ENCODE data around the gene ERCC5. TPM values are rescaled to one million over a fixed set of nuclear protein-coding genes. Genes with fewer than 3 reads are reported as not detected.

ERCC5 gene
- total RNA-seq, 1 donor from 2014 or later, result 44.1 TPM

DNA sequence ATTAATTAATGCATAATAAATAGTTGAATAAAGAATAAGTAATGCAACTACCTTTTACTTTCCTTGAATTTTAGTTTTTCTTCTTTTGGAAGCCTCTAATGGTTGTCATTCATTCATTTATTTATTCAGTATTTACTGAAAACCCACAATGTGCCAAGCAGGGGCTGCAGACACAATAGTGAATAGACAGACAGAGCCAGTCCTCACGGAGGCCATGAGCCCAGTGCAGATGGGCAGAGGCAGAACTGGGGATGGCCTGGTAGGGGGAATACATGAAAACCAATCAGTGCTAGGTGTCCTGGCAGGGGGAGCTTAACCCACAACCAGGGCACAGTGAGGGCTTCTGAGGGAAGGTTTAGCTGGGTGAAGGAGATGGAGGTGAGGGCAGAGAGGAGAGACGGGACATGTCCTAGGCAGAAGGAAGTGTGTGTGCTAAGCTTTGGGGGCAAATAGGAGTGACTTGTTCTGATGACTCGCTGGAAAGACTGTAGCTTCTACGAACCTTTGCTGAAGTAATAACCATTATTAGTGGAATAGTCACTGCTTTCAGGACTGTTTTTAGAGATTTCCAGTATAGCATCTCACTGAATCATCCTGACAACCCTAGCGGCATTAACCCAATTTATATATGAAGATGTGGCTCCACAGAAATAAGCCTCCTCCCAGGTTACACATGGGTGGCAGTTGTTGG is 55.9 kb downstream of the ERCC5 start:
- TF ChIP-seq, protein P1, sequence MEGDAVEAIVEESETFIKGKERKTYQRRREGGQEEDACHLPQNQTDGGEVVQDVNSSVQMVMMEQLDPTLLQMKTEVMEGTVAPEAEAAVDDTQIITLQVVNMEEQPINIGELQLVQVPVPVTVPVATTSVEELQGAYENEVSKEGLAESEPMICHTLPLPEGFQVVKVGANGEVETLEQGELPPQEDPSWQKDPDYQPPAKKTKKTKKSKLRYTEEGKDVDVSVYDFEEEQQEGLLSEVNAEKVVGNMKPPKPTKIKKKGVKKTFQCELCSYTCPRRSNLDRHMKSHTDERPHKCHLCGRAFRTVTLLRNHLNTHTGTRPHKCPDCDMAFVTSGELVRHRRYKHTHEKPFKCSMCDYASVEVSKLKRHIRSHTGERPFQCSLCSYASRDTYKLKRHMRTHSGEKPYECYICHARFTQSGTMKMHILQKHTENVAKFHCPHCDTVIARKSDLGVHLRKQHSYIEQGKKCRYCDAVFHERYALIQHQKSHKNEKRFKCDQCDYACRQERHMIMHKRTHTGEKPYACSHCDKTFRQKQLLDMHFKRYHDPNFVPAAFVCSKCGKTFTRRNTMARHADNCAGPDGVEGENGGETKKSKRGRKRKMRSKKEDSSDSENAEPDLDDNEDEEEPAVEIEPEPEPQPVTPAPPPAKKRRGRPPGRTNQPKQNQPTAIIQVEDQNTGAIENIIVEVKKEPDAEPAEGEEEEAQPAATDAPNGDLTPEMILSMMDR (conservative IDR thresholded peaks at IDR 0.05), result no peak
- Mint-ChIP-seq H3K4me3 (no peak overlapping the region), H3K9me3 (no peaks in the 10 kb centered on the region), H3K36me3 (no peaks in the 10 kb centered on the region), H3K27me3 (peaks cover 7% of the 10 kb centered on the region), H3K4me1 (ENCODE audit: unreplicated experiment) (peaks cover 5% of the 10 kb centered on the region), H3K27ac (no peak overlapping the region)
- DNase-seq (ENCODE audit: extremely low spot score, unreplicated experiment), result no peak

DNA sequence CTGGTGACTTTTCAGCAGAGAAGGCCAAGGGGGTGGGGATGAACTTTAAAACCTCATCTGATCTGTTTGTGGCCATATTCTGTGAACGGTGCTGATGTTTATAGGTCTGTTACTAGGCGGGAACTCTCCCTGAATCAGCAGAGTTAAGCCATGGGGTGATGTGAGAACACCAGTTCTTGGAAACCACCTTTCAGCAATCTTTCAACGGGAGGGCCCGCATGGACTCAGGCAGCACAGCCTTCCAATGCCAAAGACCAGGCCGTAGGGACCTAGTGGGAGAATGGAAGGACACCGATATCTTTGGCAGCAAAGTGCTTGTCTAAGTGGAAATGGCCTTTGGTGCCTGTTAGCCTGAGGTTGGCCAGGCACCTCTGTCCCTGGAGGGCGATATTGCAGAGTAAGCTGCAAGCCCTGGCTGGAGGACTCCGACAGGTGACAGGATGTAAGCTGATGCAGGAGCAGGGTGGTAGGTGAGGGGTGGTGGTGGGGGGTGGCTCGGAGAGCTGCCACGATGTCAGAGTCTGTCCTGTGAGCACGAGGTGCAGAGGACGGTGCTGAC is 57.0 kb downstream of the ERCC5 start:
- no peak overlapping the region for H3K27ac Mint-ChIP-seq
- no peak for DNase-seq (ENCODE audit: extremely low spot score, unreplicated experiment)
- H3K9me3 Mint-ChIP-seq, result no peaks in the 10 kb centered on the region
- H3K36me3 Mint-ChIP-seq, result no peaks in the 10 kb centered on the region
- TF ChIP-seq, protein P1 (conservative IDR thresholded peaks at IDR 0.05), result no peak
- H3K4me3 Mint-ChIP-seq, result no peak overlapping the region
- peaks cover 3% of the 10 kb centered on the region for H3K27me3 Mint-ChIP-seq
- H3K4me1 Mint-ChIP-seq (ENCODE audit: unreplicated experiment), result peaks cover 5% of the 10 kb centered on the region

DNA sequence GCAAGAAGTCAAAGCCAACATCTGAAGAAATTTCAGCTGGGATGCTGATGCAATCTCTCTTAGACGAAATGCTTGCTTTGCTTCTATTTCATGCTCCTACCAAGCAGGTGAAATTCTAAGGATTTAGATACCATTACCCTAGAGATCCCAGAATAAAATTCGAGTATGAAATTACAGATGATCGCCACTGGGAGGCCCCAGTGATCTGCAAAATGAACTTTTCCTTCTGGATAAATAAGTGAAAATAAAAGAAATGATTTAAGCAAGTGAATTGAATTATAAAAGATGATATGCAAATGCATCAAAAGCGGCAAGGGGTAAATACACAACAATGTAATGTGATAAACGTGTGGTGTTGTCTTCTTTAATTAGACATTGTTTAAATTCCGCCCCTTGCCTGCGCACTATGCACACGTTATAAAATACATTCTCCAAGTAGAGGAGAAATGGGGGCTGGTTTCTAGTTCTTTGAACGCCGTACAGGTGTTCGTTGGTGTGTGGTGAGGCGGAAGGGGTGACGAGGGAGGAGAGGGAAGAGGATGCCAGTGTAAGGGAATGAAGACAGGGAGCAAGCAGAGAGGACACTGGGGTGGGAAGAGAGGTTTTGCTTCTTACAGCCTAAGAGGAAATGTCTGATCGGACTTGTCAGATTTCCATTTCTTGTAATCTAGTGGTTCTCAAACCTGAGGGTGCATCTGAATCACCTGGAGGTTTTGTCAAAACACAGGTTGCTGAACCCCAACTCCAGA is 58.0 kb downstream of the ERCC5 start:
- no peak overlapping the region for H3K27ac Mint-ChIP-seq
- no peak overlapping the region for H3K4me3 Mint-ChIP-seq
- H3K9me3 Mint-ChIP-seq, result no peaks in the 10 kb centered on the region
- TF ChIP-seq, protein P1 (conservative IDR thresholded peaks at IDR 0.05), result peak; percentile 81
- peaks cover 3% of the 10 kb centered on the region for H3K27me3 Mint-ChIP-seq
- H3K4me1 Mint-ChIP-seq (ENCODE audit: unreplicated experiment), result peaks cover 5% of the 10 kb centered on the region
- H3K36me3 Mint-ChIP-seq, result no peaks in the 10 kb centered on the region
- DNase-seq (ENCODE audit: extremely low spot score, unreplicated experiment), result no peak

DNA sequence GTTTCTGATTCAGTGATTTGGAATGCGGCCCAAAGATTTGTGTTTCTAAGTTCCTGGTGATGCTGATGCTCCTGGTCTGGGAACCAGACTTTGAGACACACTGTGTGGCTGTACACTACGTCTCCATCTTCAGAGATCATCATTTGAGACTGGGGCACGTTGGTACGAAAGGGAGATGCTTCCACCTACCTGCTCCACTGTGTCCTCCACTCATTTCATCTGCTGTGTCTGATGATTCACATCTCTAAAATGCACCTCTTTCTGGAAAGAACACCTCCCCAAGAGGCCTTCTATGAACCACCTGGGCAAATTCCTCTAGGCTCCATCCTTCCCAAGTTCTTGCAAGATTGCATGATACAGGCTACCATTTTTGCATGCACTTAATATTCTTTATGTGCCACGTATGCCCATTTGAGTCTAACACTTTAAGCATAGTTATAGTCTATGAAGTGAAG is 58.6 kb downstream of the ERCC5 start:
- Mint-ChIP-seq H3K27ac (no peak overlapping the region), H3K36me3 (no peaks in the 10 kb centered on the region), H3K4me1 (ENCODE audit: unreplicated experiment) (peaks cover 5% of the 10 kb centered on the region), H3K27me3 (peaks cover 3% of the 10 kb centered on the region), H3K4me3 (no peak overlapping the region), H3K9me3 (no peaks in the 10 kb centered on the region)
- TF ChIP-seq, protein P1 (conservative IDR thresholded peaks at IDR 0.05), result no peak
- DNase-seq (ENCODE audit: extremely low spot score, unreplicated experiment), result no peak

DNA sequence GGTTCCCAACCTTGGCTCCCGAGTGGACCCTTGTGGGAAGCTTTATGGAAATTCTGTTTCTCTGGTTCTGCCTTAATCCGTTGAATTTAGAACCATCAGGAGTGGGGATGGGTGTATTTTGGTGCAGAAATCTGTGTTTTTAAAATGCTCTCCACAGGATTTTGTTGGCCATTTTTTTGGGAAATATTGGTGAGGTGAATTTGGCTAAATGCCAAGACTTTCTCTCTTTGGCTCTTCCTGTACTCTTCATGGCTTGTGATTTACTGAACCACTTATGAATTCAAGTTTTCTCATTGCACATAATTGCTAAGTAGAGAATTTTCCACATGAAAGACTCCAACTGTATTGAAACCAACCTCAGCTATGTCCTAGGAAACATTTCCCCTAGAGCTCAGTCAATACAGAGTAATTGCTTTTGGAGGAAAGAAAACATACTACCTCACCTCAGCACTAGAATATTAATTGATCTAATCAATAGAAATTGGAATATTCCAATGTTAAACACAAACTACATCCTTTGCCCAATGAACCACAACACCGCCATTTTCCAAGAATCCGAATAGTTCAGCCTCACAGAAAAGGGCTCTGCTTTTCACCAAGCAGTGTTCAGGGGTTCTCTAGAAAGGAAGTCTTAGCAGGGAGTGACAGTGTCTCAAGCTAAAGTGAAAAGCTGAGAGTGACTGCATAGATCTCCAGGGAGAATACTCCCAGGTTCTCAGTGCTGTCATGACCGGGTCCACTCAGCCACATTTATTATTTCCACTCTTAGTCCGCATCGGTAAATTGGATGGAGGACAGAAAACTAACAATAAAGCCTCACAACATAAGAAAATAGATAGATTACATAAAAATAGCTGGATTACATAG is 60.3 kb downstream of the ERCC5 start:
- TF ChIP-seq, protein P1 (conservative IDR thresholded peaks at IDR 0.05), result no peak
- Mint-ChIP-seq H3K27me3 (peaks cover 3% of the 10 kb centered on the region), H3K4me1 (ENCODE audit: unreplicated experiment) (peaks cover 13% of the 10 kb centered on the region), H3K27ac (no peak overlapping the region), H3K9me3 (no peaks in the 10 kb centered on the region), H3K36me3 (no peaks in the 10 kb centered on the region), H3K4me3 (no peak overlapping the region)
- DNase-seq (ENCODE audit: extremely low spot score, unreplicated experiment), result no peak

All from type B pancreatic cell (in vitro differentiated cells).